A673 (cell line): ENCODE data around the gene CRNKL1. TPM values are rescaled to one million over a fixed set of nuclear protein-coding genes. Genes with fewer than 3 reads are reported as not detected.

Source experiments
- BruUV-seq: library from RNA; stranded (reverse); fragments of 400-500 nt; replicated peaks from 2 replicates; lab custom pipeline; 2021; lab: Mats Ljungman, UMichigan
- CTCF ChIA-PET: fragments of 300-600 bp; sonication (Branson Sonifier 250); formaldehyde crosslinking; loops from one replicate; lab custom pipeline; 2022; ENCODE audit warnings: antibody characterized with exemption; lab: Charles Lee
- POLR2A ChIA-PET: fragments of 300-600 bp; sonication (Branson Sonifier 250); formaldehyde crosslinking; loops from one replicate; lab custom pipeline; 2022; ENCODE audit warnings: antibody characterized with exemption; ENCODE audit not compliant: low non-redundant PET; lab: Charles Lee
- DNase-seq: peaks from one replicate; pipeline ENCODE4 v3.0.0-alpha.2; 2015; ENCODE audit warnings: low spot score
- H3K27ac ChIP-seq: fragments of 200-600 bp; sonication (generic); 2 replicates; pipeline ENCODE4 v1.5.1; 2016; ENCODE audit warnings: mixed run types, low read depth, mild to moderate bottlenecking, mixed read lengths, antibody characterized with exemption, low read length; ENCODE audit not compliant: poor library complexity, severe bottlenecking
- H3K27me3 ChIP-seq: fragments of 200-600 bp; sonication (generic); replicated peaks from 2 replicates; pipeline ENCODE4 v1.6.1; 2017; ENCODE audit warnings: mixed run types, low read depth, mild to moderate bottlenecking, mixed read lengths, antibody characterized with exemption, low read length; ENCODE audit not compliant: insufficient read depth, poor library complexity
- H3K36me3 ChIP-seq: fragments of 200-600 bp; sonication (generic); 2 replicates; pipeline ENCODE4 v1.6.1; 2016; ENCODE audit warnings: mixed run types, mild to moderate bottlenecking, mixed read lengths, antibody characterized with exemption, low read length; ENCODE audit not compliant: insufficient read depth, poor library complexity, severe bottlenecking
- H3K4me1 ChIP-seq: fragments of 200-600 bp; sonication (generic); 2 replicates; pipeline ENCODE4 v1.6.1; 2017; ENCODE audit warnings: mixed run types, mild to moderate bottlenecking, mixed read lengths, antibody characterized with exemption, low read length; ENCODE audit not compliant: insufficient read depth, poor library complexity, severe bottlenecking
- H3K4me3 ChIP-seq: fragments of 200-600 bp; sonication (generic); 2 replicates; pipeline ENCODE4 v1.5.1; 2016; ENCODE audit warnings: low read depth, mixed run types, mild to moderate bottlenecking, mixed read lengths, low read length; ENCODE audit not compliant: poor library complexity, severe bottlenecking
- H3K9me3 ChIP-seq: fragments of 200-600 bp; sonication (generic); 2 replicates; pipeline ENCODE4 v1.6.1; 2016; ENCODE audit warnings: mixed run types, low read depth, mild to moderate bottlenecking, mixed read lengths, antibody characterized with exemption, low read length; ENCODE audit not compliant: poor library complexity, severe bottlenecking
- CTCF ChIP-seq: fragments of 300-800, 200-600 bp; sonication (generic); conservative IDR thresholded peaks from 2 replicates; pipeline ENCODE4 v1.5.1; 2017; ENCODE audit warnings: low read depth, mild to moderate bottlenecking, antibody characterized with exemption, low read length, moderate library complexity, mixed read lengths
- EZH2 ChIP-seq: fragments of 200-600 bp; sonication (generic); IDR thresholded peaks from 2 replicates; pipeline ENCODE4 v1.6.1; 2017; ENCODE audit warnings: borderline replicate concordance, low read depth, mild to moderate bottlenecking, mixed read lengths, antibody characterized with exemption, low read length; ENCODE audit not compliant: poor library complexity, severe bottlenecking
- intact Hi-C: fragments of 100-400 bp; cut with micrococcal nuclease; formaldehyde crosslinking; loops from one replicate; pipeline ENCODE4 v1.10.0; 2022; ENCODE audit not compliant: unreplicated experiment
- total RNA-seq: library from RNA; stranded (reverse); gene quantifications from 2 replicates; pipeline ENCODE4 v1.2.3, GENCODE V29; 2021

The CRNKL1 gene
- total RNA-seq, 1 experiment from 2014 or later = 25.1 TPM

GRCh38 chr20:19986419-19986818 is 65.8 kb downstream of the CRNKL1 start:
- Histone ChIP-seq H3K4me3 (no peak overlapping the region), H3K27ac (no peak overlapping the region), H3K4me1 (peaks cover 22% of the 10 kb centered on the region), H3K9me3 (no peaks in the 10 kb centered on the region), H3K36me3 (no peaks in the 10 kb centered on the region), H3K27me3 (no peaks in the 10 kb centered on the region)
- ChIA-PET POLR2A (no interaction called here), CTCF (no interaction called here)
- DNase-seq = no peak
- no TSS peak for BruUV-seq
- no peak for TF ChIP-seq CTCF
- TF ChIP-seq EZH2 = no peak
- intact Hi-C loops = no loop called here

Other genes with a start within 250 kb of the CRNKL1 start
- 78.4 and 82.6 TPM in 2 replicates for gene NAA20, start 35.1 kb downstream of the CRNKL1 start, total RNA-seq
- not detected in 2 replicates for gene CFAP61, start 66 bp upstream of the CRNKL1 start, total RNA-seq